Smooth muscle cell of the brain vasculature (primary cell): ENCODE results near the gene NFIB.

Experiments
- DNase-seq: peaks from one replicate; pipeline ENCODE4 v3.0.0-alpha.2; 2012; ENCODE audit warnings: low read depth, low spot score

The NFIB gene

GRCh38 chr9:14216612-14217194 is 97.2 kb downstream of the NFIB start:
- DNase-seq, result no peak

GRCh38 chr9:14215614-14216013 is 98.3 kb downstream of the NFIB start:
- no peak for DNase-seq

GRCh38 chr9:14214693-14215092 is 99.2 kb downstream of the NFIB start:
- DNase-seq, result no peak

GRCh38 chr9:14214065-14214684 is 99.8 kb downstream of the NFIB start:
- no peak for DNase-seq

- no peak for DNase-seq
These were observed 100.4 kb downstream of the NFIB start for GRCh38 chr9:14213504-14213903.

- no peak for DNase-seq
These were observed 101.1 kb downstream of the NFIB start for GRCh38 chr9:14212697-14213420.

- DNase-seq, result no peak
These were observed 101.9 kb downstream of the NFIB start for GRCh38 chr9:14212077-14212476.

- DNase-seq, result no peak
These were observed 102.4 kb downstream of the NFIB start for GRCh38 chr9:14211564-14211963.

GRCh38 chr9:14210428-14210827 is 103.5 kb downstream of the NFIB start:
- DNase-seq, result no peak

GRCh38 chr9:14209399-14210345 is 104.3 kb downstream of the NFIB start:
- no peak for DNase-seq

- no peak for DNase-seq
These were observed 106.5 kb downstream of the NFIB start for GRCh38 chr9:14207352-14207995.

GRCh38 chr9:14205463-14205862 is 108.5 kb downstream of the NFIB start:
- no peak for DNase-seq

- DNase-seq, result no peak
These were observed 110.4 kb downstream of the NFIB start for GRCh38 chr9:14203356-14204056.

- no peak for DNase-seq
These were observed 115.0 kb downstream of the NFIB start for GRCh38 chr9:14198841-14199455.

- no peak for DNase-seq
These were observed 115.7 kb downstream of the NFIB start for GRCh38 chr9:14198047-14198840.

GRCh38 chr9:14197325-14197858 is 116.5 kb downstream of the NFIB start:
- no peak for DNase-seq

GRCh38 chr9:14193328-14193990 is 120.5 kb downstream of the NFIB start:
- no peak for DNase-seq

GRCh38 chr9:14192556-14192955 is 121.4 kb downstream of the NFIB start:
- DNase-seq, result no peak

- DNase-seq, result no peak
These were observed 122.4 kb downstream of the NFIB start for GRCh38 chr9:14191512-14191911.
